AG04449 (cell line): ENCODE results near the gene TIA1.
"Not testable (repeated sequence)": the region's sequence is repeated elsewhere in the genome, so short reads cannot be mapped to it uniquely, and the experiment has no call there.

Experiments used
- CTCF ChIA-PET: fragments of 350-600 bp; formaldehyde crosslinking; extraction: SDS; loops from one replicate; lab custom pipeline; 2021; ENCODE audit warnings: antibody characterized with exemption; lab: Yijun Ruan, JAX
- POLR2A ChIA-PET: fragments of 400-600, 350-600 bp; formaldehyde crosslinking; extraction: SDS; loops from one replicate; lab custom pipeline; 2020; ENCODE audit warnings: antibody characterized with exemption, inconsistent platforms; lab: Yijun Ruan, JAX
- DNase-seq: peaks from one replicate; pipeline ENCODE4 v3.0.0-alpha.2; 2010; ENCODE audit warnings: low read depth, low spot score
- H3K4me3 ChIP-seq: 2 replicates; pipeline ENCODE4 v1.5.1; 2011; ENCODE audit warnings: low read depth, mild to moderate bottlenecking, control low read depth, low read length
- TF ChIP-seq, protein P1 (sequence below): IDR thresholded peaks from one replicate; pipeline ENCODE4 v1.5.1; 2011; ENCODE audit warnings: mild to moderate bottlenecking, moderate library complexity, low read length, control low read depth, inconsistent platforms; ENCODE audit not compliant: insufficient read depth; ENCODE audit errors: missing control alignments

Gene TIA1

DNA sequence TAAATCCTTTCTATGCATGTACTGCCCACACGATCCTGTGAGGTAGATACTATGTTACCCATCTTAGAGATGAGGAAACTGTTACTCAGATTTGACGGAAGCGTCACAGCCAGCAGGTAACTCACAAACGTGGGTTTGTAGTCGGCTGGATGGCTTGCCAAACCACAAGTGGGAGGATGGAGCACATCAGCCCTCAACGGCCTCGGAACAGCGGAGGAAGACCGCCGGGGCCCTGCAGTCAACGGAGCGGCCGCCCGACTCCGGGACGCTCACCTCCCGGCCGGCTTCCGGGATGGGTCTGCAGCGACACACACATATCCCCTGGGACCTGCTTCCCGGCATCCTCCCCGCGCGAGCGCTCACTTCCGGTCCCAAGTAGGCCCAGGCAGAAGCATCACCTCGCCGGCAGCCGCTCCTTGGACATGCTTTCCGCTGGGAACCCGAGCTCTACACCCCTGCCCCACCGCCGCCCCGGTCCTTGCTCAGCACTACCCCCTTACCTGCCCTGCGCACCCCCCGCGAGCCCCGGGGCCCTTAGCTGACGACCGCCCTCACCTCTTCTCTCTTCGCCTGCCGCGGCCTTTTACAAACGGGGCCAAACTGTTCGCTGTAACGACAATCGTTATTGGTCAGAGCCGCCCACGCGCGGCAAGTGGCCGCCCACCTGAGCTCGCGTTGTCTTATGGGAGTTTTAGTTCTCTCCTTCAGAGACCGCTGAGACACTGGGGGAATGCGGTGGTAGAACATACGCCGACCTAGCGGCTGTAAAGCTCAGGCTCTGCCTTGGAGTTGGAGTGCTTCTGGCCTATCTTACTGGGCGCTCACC is 57.8 kb downstream of the TIA1 start, which contains the start of gene C2orf42:
Gene C2orf42 (minus strand): TSS at position 602 of the 826 bp plus-strand sequence. CDS start 9,034 bp downstream, outside the sequence.
- DNase-seq = peak; percentile 89
- TF ChIP-seq, protein P1, sequence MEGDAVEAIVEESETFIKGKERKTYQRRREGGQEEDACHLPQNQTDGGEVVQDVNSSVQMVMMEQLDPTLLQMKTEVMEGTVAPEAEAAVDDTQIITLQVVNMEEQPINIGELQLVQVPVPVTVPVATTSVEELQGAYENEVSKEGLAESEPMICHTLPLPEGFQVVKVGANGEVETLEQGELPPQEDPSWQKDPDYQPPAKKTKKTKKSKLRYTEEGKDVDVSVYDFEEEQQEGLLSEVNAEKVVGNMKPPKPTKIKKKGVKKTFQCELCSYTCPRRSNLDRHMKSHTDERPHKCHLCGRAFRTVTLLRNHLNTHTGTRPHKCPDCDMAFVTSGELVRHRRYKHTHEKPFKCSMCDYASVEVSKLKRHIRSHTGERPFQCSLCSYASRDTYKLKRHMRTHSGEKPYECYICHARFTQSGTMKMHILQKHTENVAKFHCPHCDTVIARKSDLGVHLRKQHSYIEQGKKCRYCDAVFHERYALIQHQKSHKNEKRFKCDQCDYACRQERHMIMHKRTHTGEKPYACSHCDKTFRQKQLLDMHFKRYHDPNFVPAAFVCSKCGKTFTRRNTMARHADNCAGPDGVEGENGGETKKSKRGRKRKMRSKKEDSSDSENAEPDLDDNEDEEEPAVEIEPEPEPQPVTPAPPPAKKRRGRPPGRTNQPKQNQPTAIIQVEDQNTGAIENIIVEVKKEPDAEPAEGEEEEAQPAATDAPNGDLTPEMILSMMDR = peak; percentile 22
- CTCF ChIA-PET = interaction anchor here (0.5 to 1.9 kb wide), 6 partner anchors 27 to 279 kb away, joined by 3 to 6 read pairs (median 4); partner anchors contain the start of gene FAM136A
- H3K4me3 ChIP-seq = peak within 1 kb of the TSS; percentile 69
- POLR2A ChIA-PET = interaction anchor here (0.6 to 2.1 kb wide), 19 partner anchors 9 to 1890 kb away, joined by 3 to 18 read pairs (median 4); partner anchors contain the start of genes MXD1, NAGK, PCYOX1 and SNRPG

- TF ChIP-seq, protein P1 = no peak
- ChIA-PET CTCF (no interaction called here), POLR2A (no interaction called here)
- no peak overlapping the region for H3K4me3 ChIP-seq
- no peak for DNase-seq
Measured at GRCh38 chr2:70188460-70188859, 60.0 kb downstream of the TIA1 start.

- CTCF ChIA-PET = interaction anchor here (0.8 kb wide), 1 partner anchor 116 kb away, joined by 3 read pairs; no protein-coding TSS in a partner anchor
- POLR2A ChIA-PET, H3K4me3 ChIP-seq, DNase-seq: not testable (repeated sequence)
Measured at GRCh38 chr2:70187170-70187569, 61.3 kb downstream of the TIA1 start.

DNA sequence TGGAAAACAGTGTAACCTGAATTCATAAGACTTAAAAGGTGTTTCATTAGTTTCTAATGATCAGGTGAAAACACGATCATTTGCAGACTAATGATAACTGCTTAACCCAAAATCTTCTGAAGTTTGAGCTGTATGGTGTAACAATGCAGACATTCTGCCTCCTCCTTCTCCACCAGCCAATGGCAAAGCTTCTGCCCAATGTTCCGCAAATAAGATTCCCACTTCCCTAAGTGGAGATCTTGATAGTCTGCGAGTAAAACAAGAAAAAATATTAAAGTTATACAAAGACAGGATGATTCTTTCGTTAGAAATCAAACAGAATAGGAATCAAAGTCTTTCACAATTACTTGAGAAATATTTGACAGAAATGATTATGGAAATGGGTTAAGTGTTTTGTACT is 65.7 kb downstream of the TIA1 start:
- POLR2A ChIA-PET = interaction anchor here (2.8 kb wide), 1 partner anchor 8 kb away, joined by 16 read pairs; the partner anchor contains the start of gene C2orf42
- TF ChIP-seq, protein P1 = no peak
- CTCF ChIA-PET = interaction anchor here (1.1 to 2.2 kb wide), 3 partner anchors 28 to 271 kb away, joined by 3 to 5 read pairs (median 4); no protein-coding TSS in a partner anchor

DNA sequence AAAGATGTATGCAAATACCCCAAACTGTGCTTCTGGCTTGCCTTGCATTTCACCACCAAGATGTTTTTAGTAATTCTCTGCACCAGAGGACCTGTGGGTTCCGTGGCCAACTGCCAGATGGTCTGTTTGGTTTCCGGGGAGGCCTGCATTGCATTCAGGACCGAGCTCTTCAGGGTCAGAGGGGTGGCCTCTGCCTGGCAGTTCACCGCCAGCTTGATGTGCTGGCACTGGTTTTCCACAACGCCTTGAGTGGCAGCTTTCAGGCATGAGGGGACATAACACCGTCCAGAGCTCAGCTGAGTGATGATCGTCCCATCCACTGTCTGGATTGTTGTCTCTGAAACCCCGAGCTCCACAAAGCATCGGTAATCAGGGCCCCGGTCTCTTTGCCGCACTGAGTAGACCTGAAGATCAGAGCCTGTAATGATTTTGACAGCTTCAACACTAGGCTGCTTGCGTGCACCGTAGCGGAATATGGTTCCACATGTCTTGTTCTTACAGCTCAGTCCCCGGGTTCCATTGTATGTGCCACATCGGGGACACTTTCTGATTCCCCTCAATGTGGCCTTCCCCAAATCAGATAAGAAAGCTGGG is 67.0 kb downstream of the TIA1 start:
- H3K4me3 ChIP-seq = no peak overlapping the region
- CTCF ChIA-PET = interaction anchor here (0.7 to 2.2 kb wide), 4 partner anchors 15 to 269 kb away, joined by 3 to 5 read pairs (median 4); no protein-coding TSS in a partner anchor
- TF ChIP-seq, protein P1 = no peak
- POLR2A ChIA-PET = interaction anchor here (0.6 to 2.8 kb wide), 3 partner anchors 9 to 113 kb away, joined by 3 to 16 read pairs (median 3); partner anchors contain the start of genes C2orf42 and SNRPG
- DNase-seq = no peak

More for the DNA sequence above, 65.7 kb downstream of the TIA1 start:
- H3K4me3 ChIP-seq = no peak overlapping the region
- DNase-seq = no peak

DNA sequence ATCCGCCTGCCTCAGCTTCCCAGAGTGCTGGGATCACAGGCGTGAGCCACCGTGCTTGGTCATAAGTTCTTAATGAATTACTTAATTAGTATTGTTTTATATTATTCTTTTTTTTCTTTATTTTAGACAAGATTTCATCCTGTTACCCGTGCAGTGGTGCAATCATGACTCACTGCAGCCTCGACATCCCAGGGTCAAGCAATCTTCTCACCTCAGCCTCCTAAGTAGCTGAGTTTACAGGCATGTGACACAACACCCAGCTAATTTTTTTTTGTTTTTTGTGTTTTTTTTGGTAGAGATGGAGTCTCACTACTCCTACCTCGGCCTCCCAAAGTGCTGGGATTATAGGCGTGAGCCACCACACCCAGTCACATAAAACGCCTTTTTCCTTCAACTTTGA is 74.9 kb downstream of the TIA1 start:
- TF ChIP-seq, protein P1 = no peak
- DNase-seq = no peak
- ChIA-PET CTCF (no interaction called here), POLR2A (no interaction called here)
- H3K4me3 ChIP-seq = no peak overlapping the region

GRCh38 chr2:70169654-70170245 is 78.7 kb downstream of the TIA1 start:
- H3K4me3 ChIP-seq, CTCF ChIA-PET, DNase-seq: not testable (repeated sequence)
- POLR2A ChIA-PET = interaction anchor here (0.7 to 1.0 kb wide), 2 partner anchors 21 to 49 kb away, joined by 3 read pairs; partner anchors contain the start of gene C2orf42
